IPS-18a (cell line): ENCODE results near the gene ANKS1A.

ENCODE experiments used
- H3K27ac ChIP-seq: one replicate; pipeline ENCODE4 v1.5.1; 2013; ENCODE audit warnings: low read length
- H3K27me3 ChIP-seq: one replicate; pipeline ENCODE4 v1.6.1; 2013; ENCODE audit warnings: mild to moderate bottlenecking, low read length; ENCODE audit not compliant: control insufficient read depth, insufficient read depth
- H3K36me3 ChIP-seq: one replicate; pipeline ENCODE4 v1.6.1; 2013; ENCODE audit warnings: low read depth, low read length; ENCODE audit not compliant: control insufficient read depth
- H3K4me1 ChIP-seq: one replicate; pipeline ENCODE4 v1.6.1; 2013; ENCODE audit warnings: low read depth, low read length; ENCODE audit not compliant: control insufficient read depth
- H3K4me3 ChIP-seq: one replicate; pipeline ENCODE4 v1.5.1; 2013; ENCODE audit warnings: low read length
- H3K9ac ChIP-seq: one replicate; pipeline ENCODE4 v1.6.1; 2013; ENCODE audit warnings: mild to moderate bottlenecking, low read length, moderate library complexity
- H3K9me3 ChIP-seq: one replicate; pipeline ENCODE4 v1.6.1; 2013; ENCODE audit warnings: low read depth, low read length; ENCODE audit not compliant: control insufficient read depth

ANKS1A gene

GRCh38 chr6:35018182-35018519 lies 129.1 kb downstream of the ANKS1A start:
- no peak overlapping the region for H3K4me3 ChIP-seq
- H3K27me3 ChIP-seq: no peaks in the 10 kb centered on the region
- H3K36me3 ChIP-seq: peaks cover 15% of the 10 kb centered on the region
- H3K27ac ChIP-seq: no peak overlapping the region
- H3K9me3 ChIP-seq: no peaks in the 10 kb centered on the region
- peaks cover 22% of the 10 kb centered on the region for H3K4me1 ChIP-seq
- H3K9ac ChIP-seq: no peak overlapping the region

DNA sequence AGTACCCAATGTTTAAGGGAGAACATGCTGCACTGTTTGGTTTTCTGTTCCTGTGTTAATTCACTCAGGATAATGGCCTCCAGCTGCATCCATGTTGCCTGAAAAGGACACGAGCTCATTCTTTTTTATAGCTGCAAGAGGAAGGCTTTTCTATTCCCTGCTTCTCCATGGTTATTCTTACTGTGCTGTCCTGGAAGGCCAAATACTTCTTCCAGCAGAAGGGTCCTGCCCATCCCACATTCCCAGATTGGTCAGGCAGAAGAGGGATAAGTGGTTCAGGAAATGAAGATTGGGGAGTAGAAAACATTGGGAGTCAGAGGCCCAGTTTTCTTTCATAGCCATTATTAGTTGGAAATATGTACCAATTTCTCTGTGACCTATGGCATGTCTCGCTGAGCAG lies 129.7 kb downstream of the ANKS1A start:
- H3K4me1 ChIP-seq: peaks cover 27% of the 10 kb centered on the region
- H3K9ac ChIP-seq: no peak overlapping the region
- H3K27me3 ChIP-seq: no peaks in the 10 kb centered on the region
- H3K36me3 ChIP-seq: peaks cover 15% of the 10 kb centered on the region
- no peaks in the 10 kb centered on the region for H3K9me3 ChIP-seq
- H3K27ac ChIP-seq: no peak overlapping the region
- no peak overlapping the region for H3K4me3 ChIP-seq

DNA sequence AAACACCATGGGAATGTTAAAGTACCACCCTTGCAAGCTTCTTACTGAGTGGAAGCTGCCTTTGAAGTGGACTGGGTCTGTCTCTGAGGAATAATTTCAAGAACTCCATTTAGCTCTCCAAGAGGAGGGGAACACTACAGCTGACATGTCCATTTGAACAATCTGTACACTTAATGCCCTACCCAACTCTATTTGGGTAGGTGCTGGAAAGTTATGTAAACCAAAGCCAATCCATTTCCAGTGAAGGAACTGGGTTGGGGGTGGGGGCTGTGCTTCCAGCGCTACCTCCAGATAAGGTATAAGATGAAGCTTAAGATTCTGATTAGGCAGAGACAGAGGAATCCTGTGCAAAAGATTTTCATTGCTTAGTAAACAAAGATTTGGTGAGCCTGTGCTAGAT lies 130.1 kb downstream of the ANKS1A start:
- no peak overlapping the region for H3K9ac ChIP-seq
- H3K27ac ChIP-seq: no peak overlapping the region
- H3K27me3 ChIP-seq: no peaks in the 10 kb centered on the region
- H3K36me3 ChIP-seq: peaks cover 15% of the 10 kb centered on the region
- H3K9me3 ChIP-seq: no peaks in the 10 kb centered on the region
- H3K4me3 ChIP-seq: no peak overlapping the region
- H3K4me1 ChIP-seq: peaks cover 31% of the 10 kb centered on the region

GRCh38 chr6:35019831-35020230 lies 130.8 kb downstream of the ANKS1A start:
- H3K9ac ChIP-seq: no peak overlapping the region
- no peaks in the 10 kb centered on the region for H3K27me3 ChIP-seq
- H3K36me3 ChIP-seq: peaks cover 15% of the 10 kb centered on the region
- peaks cover 37% of the 10 kb centered on the region for H3K4me1 ChIP-seq
- no peak overlapping the region for H3K4me3 ChIP-seq
- H3K27ac ChIP-seq: no peak overlapping the region
- no peaks in the 10 kb centered on the region for H3K9me3 ChIP-seq

DNA sequence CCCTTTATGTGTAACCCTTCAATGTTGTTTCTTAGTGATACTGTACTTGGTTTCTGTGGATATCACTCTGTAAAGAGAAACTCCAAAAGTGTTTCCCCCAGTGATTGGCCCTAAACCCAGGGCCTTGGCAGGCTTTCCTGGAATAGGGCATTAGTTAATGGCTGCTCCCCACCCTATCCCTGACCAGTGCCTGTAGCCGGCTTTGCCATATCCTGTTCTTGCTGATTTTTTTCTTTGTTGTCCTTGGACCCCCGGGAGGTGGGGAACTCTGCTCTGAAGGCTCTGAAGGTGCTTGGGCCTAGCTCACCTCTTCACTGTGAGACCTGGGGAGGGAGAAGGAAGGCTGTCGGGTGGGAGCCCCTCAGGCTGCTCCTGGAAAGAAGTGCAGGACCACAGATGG lies 131.9 kb downstream of the ANKS1A start:
- Histone ChIP-seq H3K36me3 (peaks cover 15% of the 10 kb centered on the region), H3K9ac (no peak overlapping the region), H3K27ac (no peak overlapping the region), H3K27me3 (no peaks in the 10 kb centered on the region), H3K4me1 (peaks cover 49% of the 10 kb centered on the region), H3K9me3 (no peaks in the 10 kb centered on the region), H3K4me3 (no peak overlapping the region)

DNA sequence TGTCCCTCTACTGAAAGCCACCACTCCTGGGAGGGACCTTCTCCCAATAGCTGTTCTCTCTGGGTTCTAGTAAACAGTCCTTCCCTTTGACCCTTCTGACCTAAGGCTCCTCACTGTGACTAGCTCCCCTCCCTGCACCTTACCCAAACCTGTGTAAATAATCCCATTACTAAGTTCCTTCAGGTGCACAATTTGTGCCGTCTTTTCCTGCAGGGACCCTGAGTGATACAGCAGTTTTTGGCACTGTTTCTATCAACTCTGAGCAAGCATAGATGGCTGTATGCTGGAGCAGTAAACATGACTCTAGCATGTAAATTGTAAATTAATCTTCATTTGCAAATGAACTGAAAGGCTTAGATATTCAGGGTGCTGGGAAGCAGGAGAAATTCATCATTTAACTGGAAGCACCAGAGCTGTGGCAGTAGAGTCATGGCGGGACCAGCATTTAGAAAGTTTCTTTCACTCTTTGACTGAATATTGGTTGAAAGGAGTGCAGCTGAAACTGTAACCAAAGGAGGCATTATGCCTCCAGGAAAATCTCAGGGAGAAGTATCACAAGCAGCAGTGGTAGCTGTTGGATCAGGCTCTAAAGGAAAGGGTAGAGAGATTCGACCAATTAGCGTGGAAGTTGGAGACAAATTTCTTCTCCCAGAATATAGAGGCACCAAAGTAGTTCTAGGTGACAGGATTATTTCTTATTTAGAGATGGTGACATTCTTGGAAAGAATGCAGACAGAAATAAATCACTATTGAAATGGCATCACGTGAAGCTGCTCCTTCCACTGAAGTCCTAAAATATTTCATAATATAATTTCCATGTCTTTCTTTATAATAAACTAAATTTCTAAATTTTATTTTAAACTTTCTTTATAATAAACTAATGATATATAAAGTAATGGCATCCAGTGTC lies 134.3 kb downstream of the ANKS1A start:
- Histone ChIP-seq H3K9ac (no peak overlapping the region), H3K27ac (no peak overlapping the region), H3K4me3 (no peak overlapping the region), H3K36me3 (peaks cover 9% of the 10 kb centered on the region), H3K27me3 (no peaks in the 10 kb centered on the region), H3K9me3 (no peaks in the 10 kb centered on the region), H3K4me1 (peaks cover 56% of the 10 kb centered on the region)

GRCh38 chr6:35024551-35025054 lies 135.5 kb downstream of the ANKS1A start:
- H3K4me3 ChIP-seq: peak overlapping the region; percentile 6
- H3K9ac ChIP-seq: no peak overlapping the region
- no peaks in the 10 kb centered on the region for H3K27me3 ChIP-seq
- H3K4me1 ChIP-seq: peaks cover 56% of the 10 kb centered on the region
- H3K27ac ChIP-seq: no peak overlapping the region
- peaks cover 3% of the 10 kb centered on the region for H3K36me3 ChIP-seq
- no peaks in the 10 kb centered on the region for H3K9me3 ChIP-seq

- Histone ChIP-seq H3K9ac (no peak overlapping the region), H3K9me3 (no peaks in the 10 kb centered on the region), H3K27ac (no peak overlapping the region), H3K4me3 (peak overlapping the region; percentile 6), H3K36me3 (peaks cover under 1% of the 10 kb centered on the region), H3K27me3 (no peaks in the 10 kb centered on the region), H3K4me1 (peaks cover 53% of the 10 kb centered on the region)
Observed at GRCh38 chr6:35025232-35026188, 136.5 kb downstream of the ANKS1A start.

DNA sequence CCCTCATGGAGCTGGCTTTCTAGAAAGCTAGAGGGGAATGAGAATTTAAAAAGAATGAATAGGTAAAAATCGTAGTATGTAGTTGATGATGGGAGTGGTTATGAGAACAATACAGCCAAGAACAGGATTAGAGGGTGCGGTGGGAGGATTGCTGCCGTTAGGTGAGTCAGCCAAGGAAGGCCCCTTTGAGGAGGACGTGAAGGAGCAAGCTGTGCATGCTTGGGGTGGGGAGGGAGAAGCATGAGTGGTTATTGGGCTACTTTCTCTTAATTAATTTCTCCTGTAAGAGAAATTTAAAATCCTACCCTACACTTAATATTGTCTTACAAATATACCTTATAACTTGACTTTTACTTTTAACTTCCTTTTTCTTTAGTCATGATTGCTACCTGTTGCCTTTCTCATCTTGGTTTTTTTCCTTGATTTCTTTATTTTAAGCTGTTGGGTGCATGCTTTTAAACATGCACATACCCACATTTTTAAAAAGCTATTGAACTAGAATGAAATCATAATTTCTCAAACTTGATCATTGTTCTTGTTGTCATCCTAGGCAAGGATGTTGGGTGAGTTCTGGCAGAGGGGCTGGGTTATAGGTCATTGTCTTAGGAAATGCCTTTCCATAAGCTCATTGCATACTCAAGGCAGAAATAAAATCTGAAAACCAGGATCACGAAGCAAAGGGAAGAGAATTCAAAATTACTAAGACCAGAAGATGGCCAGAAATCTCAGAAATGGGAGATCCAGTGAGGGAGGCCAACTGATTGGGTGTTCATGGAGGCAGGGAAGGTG lies 137.6 kb downstream of the ANKS1A start:
- no peak overlapping the region for H3K4me3 ChIP-seq
- H3K9me3 ChIP-seq: no peaks in the 10 kb centered on the region
- no peaks in the 10 kb centered on the region for H3K36me3 ChIP-seq
- no peak overlapping the region for H3K27ac ChIP-seq
- no peaks in the 10 kb centered on the region for H3K27me3 ChIP-seq
- peaks cover 47% of the 10 kb centered on the region for H3K4me1 ChIP-seq
- no peak overlapping the region for H3K9ac ChIP-seq

GRCh38 chr6:35027807-35028206 lies 138.8 kb downstream of the ANKS1A start:
- H3K9ac ChIP-seq: no peak overlapping the region
- no peaks in the 10 kb centered on the region for H3K27me3 ChIP-seq
- H3K4me1 ChIP-seq: peaks cover 38% of the 10 kb centered on the region
- H3K4me3 ChIP-seq: no peak overlapping the region
- no peak overlapping the region for H3K27ac ChIP-seq
- H3K36me3 ChIP-seq: no peaks in the 10 kb centered on the region
- H3K9me3 ChIP-seq: no peaks in the 10 kb centered on the region
